Measurements from ENCODE around the gene PCDHGA1.

DNA sequence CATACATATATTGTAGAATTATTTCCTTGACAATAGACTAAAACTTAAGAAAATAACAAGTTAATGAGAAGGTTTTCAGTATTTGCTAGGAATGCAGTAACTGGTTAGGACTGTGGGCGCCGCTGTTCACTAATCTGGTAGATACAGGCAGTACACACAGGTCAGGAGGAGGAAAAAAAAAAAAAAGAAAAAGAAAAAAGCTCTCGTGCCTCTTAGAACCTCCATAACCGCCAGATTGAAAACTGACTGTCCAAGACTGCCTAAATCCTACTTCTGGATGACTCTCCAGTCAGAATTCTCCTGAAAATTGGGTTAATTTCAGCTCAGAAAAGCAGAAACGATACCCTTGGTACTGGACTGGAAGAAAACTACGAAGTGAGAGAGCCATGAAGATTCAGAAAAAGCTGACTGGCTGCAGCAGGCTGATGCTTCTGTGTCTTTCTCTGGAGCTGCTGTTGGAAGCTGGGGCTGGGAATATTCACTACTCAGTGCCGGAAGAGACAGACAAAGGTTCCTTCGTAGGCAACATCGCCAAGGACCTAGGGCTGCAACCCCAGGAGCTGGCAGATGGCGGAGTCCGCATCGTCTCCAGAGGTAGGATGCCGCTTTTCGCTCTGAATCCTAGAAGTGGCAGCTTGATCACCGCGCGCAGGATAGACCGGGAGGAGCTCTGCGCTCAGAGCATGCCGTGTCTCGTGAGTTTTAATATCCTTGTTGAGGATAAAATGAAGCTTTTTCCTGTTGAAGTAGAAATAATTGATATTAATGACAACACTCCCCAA, at the start of gene PCDHGA1:
- TF ChIP-seq POLR2A (IDR thresholded peaks at IDR 0.05) (no peak), EP300 (IDR thresholded peaks at IDR 0.05) (no peak)
- TF ChIP-seq, protein P1, sequence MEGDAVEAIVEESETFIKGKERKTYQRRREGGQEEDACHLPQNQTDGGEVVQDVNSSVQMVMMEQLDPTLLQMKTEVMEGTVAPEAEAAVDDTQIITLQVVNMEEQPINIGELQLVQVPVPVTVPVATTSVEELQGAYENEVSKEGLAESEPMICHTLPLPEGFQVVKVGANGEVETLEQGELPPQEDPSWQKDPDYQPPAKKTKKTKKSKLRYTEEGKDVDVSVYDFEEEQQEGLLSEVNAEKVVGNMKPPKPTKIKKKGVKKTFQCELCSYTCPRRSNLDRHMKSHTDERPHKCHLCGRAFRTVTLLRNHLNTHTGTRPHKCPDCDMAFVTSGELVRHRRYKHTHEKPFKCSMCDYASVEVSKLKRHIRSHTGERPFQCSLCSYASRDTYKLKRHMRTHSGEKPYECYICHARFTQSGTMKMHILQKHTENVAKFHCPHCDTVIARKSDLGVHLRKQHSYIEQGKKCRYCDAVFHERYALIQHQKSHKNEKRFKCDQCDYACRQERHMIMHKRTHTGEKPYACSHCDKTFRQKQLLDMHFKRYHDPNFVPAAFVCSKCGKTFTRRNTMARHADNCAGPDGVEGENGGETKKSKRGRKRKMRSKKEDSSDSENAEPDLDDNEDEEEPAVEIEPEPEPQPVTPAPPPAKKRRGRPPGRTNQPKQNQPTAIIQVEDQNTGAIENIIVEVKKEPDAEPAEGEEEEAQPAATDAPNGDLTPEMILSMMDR (IDR thresholded peaks at IDR 0.05), result no peak

Measured in tibial nerve (tissue), 4 donors.